Fibroblast of lung (primary cell): Measurements from ENCODE around the gene BAZ2B.

Source experiments
- EZH2 ChIP-seq: IDR thresholded peaks from 2 replicates; pipeline ENCODE4 v1.5.1; 2012; ENCODE audit warnings: low read length, control low read depth, mild to moderate bottlenecking; ENCODE audit errors: missing control alignments
- TF ChIP-seq, protein P1 (sequence below), 2 donors: IDR thresholded peaks in 1 of 2; conservative IDR thresholded peaks in 1 of 2; 1 replicate in 1 of 2; 2 replicates in 1 of 2; pipeline ENCODE4 v1.5.1; 2011 to 2012; ENCODE audit warnings: low read length in 2 of 2, control low read depth in 1 of 2, inconsistent platforms in 1 of 2, low read depth in 1 of 2, mild to moderate bottlenecking in 1 of 2

DNA sequence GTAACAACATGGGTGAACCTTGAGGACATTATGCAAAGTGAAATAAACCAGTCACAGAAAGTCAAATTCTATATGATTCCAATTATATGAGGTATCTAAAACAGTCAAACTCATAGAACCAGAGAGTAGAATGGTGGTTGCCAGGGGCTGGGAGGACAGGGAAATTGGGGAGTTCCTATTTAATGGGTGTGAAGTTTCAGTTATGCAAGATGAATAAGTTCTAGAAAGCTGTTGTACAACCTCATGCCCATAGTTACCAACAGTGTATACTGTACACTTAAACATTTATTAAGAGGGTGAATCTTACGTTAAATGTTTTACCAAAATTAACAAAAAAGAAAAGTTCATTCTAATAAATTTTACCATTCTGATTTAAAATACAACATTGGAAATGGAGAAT is 237.2 kb downstream of the BAZ2B start:
- no peak for TF ChIP-seq EZH2
- TF ChIP-seq, protein P1, sequence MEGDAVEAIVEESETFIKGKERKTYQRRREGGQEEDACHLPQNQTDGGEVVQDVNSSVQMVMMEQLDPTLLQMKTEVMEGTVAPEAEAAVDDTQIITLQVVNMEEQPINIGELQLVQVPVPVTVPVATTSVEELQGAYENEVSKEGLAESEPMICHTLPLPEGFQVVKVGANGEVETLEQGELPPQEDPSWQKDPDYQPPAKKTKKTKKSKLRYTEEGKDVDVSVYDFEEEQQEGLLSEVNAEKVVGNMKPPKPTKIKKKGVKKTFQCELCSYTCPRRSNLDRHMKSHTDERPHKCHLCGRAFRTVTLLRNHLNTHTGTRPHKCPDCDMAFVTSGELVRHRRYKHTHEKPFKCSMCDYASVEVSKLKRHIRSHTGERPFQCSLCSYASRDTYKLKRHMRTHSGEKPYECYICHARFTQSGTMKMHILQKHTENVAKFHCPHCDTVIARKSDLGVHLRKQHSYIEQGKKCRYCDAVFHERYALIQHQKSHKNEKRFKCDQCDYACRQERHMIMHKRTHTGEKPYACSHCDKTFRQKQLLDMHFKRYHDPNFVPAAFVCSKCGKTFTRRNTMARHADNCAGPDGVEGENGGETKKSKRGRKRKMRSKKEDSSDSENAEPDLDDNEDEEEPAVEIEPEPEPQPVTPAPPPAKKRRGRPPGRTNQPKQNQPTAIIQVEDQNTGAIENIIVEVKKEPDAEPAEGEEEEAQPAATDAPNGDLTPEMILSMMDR (conservative IDR thresholded peaks at IDR 0.05 in 1 of 2, IDR thresholded peaks at IDR 0.05 in 1 of 2; ENCODE audit: low read depth in 1 of 2, low read length in 2 of 2), result no peak
